GM18858 (cell line): ENCODE data around the gene OTUD1.

Experiments
- ATAC-seq: cut with Tn5 transposase; IDR thresholded peaks from one replicate; pipeline ENCODE4 v1.9.1; 2021; ENCODE audit not compliant: unreplicated experiment

OTUD1 gene

GRCh38 chr10:23459308-23459939 is 20.5 kb downstream of the OTUD1 start:
- ATAC-seq: no peak

GRCh38 chr10:23461557-23461956 is 22.7 kb downstream of the OTUD1 start:
- ATAC-seq: no peak

GRCh38 chr10:23467012-23467411 is 28.1 kb downstream of the OTUD1 start:
- no peak for ATAC-seq

GRCh38 chr10:23467548-23467947 is 28.7 kb downstream of the OTUD1 start:
- no peak for ATAC-seq

GRCh38 chr10:23469596-23470237 is 30.8 kb downstream of the OTUD1 start:
- ATAC-seq: no peak

GRCh38 chr10:23472181-23472580 is 33.3 kb downstream of the OTUD1 start:
- no peak for ATAC-seq

GRCh38 chr10:23474081-23474480 is 35.2 kb downstream of the OTUD1 start:
- ATAC-seq: no peak

- ATAC-seq: no peak
Observed at GRCh38 chr10:23474626-23475025, 35.8 kb downstream of the OTUD1 start.

- ATAC-seq: no peak
Observed at GRCh38 chr10:23478570-23478969, 39.7 kb downstream of the OTUD1 start.

- ATAC-seq: no peak
Observed at GRCh38 chr10:23479798-23480473, 41.1 kb downstream of the OTUD1 start.

- ATAC-seq: no peak
Observed at GRCh38 chr10:23481363-23481961, 42.6 kb downstream of the OTUD1 start.

- ATAC-seq: no peak
Observed at GRCh38 chr10:23490115-23490514, 51.2 kb downstream of the OTUD1 start.
